Kidney (tissue), 14 donors: ENCODE data around the gene LAMC1. TPM values are rescaled to one million over a fixed set of nuclear protein-coding genes. Genes with fewer than 3 reads are reported as not detected.

Source experiments
- DNase-seq, 5 donors: peaks; one replicate each; pipeline ENCODE4 v3.0.0-alpha.2; 2013 to 2020
- FAIRE-seq: peaks from 2 replicates; lab custom pipeline; 2012; peaks lifted over from hg19 to GRCh38; lab: Jason Lieb, UNC
- H3K27ac ChIP-seq, 2 donors: one replicate each; pipeline ENCODE4 v1.7.0; 2013; ENCODE audit warnings: low read depth in 2 of 2, low read length in 2 of 2, inconsistent platforms in 1 of 2
- H3K27me3 ChIP-seq: one replicate; pipeline ENCODE4 v1.7.1; 2013; ENCODE audit warnings: low read length, inconsistent platforms; ENCODE audit not compliant: control insufficient read depth, insufficient read depth
- H3K36me3 ChIP-seq, 3 donors: one replicate each; pipeline versions ENCODE4 v1.7.0 to v1.7.1; 2013; ENCODE audit warnings: low read length in 3 of 3, control low read depth in 1 of 3, inconsistent platforms in 1 of 3; ENCODE audit not compliant: insufficient read depth in 3 of 3, control insufficient read depth in 2 of 3
- H3K4me1 ChIP-seq, 3 donors: one replicate each; pipeline versions ENCODE4 v1.7.0 to v1.7.1; 2013; ENCODE audit warnings: low read length in 3 of 3, inconsistent platforms in 1 of 3, low read depth in 1 of 3; ENCODE audit not compliant: control insufficient read depth in 2 of 3, insufficient read depth in 2 of 3
- H3K4me3 ChIP-seq, 3 donors: one replicate each; pipeline versions ENCODE4 v1.7.0 to v1.8.1; 2013; ENCODE audit warnings: low read length in 3 of 3, control low read depth in 1 of 3, inconsistent platforms in 1 of 3
- H3K9ac ChIP-seq, 3 donors: one replicate each; pipeline versions ENCODE4 v1.7.0 to v1.7.1; 2013; ENCODE audit warnings: low read length in 3 of 3, control low read depth in 1 of 3, inconsistent platforms in 1 of 3
- H3K9me3 ChIP-seq, 3 donors: one replicate each; pipeline versions ENCODE4 v1.7.0 to v1.7.1; 2013; ENCODE audit warnings: low read length in 3 of 3, control low read depth in 1 of 3, inconsistent platforms in 1 of 3; ENCODE audit not compliant: control insufficient read depth in 2 of 3, insufficient read depth in 1 of 3
- CTCF ChIP-seq: IDR thresholded peaks from 3 replicates; pipeline ENCODE4 v1.5.1; 2012; ENCODE audit warnings: mild to moderate bottlenecking, moderate library complexity, borderline replicate concordance; ENCODE audit not compliant: insufficient read depth; ENCODE audit errors: extremely low read depth
- intact Hi-C: fragments of 100-400 bp; cut with DNase I; formaldehyde crosslinking; loops from one replicate; pipeline ENCODE4 v1.11.1; 2022
- polyA plus RNA-seq: library from polyadenylated mRNA; stranded (reverse); fragments of 350-450 nt; fragmentation: Illumina TruSeq; extraction: RNeasy Lipid Tissue Mini Kit (QIAGEN cat#74804); gene quantifications from one replicate; pipeline ENCODE4 v1.2.3, GENCODE V29; 2014; ENCODE audit warnings: low read depth, low replicate concordance; ENCODE audit not compliant: insufficient read depth
- total RNA-seq: library from RNA; stranded (reverse); fragmentation: NEBNext Ultra II Directional; extraction: Animal tissue kit (Norgen Biotek cat#: 25700); gene quantifications from one replicate; pipeline ENCODE4 v1.2.1, GENCODE V29; 2021
- donor health status: control.
- donor health status: control.
- donor health status: control.
- donor health status: control.
- donor health status: control.
- donor health status: DM: yes; HTN: yes; CAD: no.
- donor health status: Normal renal cell carcinoma (clear cell type).

Gene LAMC1
- total and polyA plus RNA-seq, 2 donors from 2014 or later: 21.1 to 140 TPM

GRCh38 chr1:183185941-183186490, 162.8 kb downstream of the LAMC1 start, which contains the start of gene LAMC2:
Gene LAMC2 (plus strand): TSS chr1:183186264. CDS start chr1:183186353, 89 bp downstream.
- intact Hi-C loops: no loop called here
- no peaks in the 10 kb centered on the region for H3K27me3 ChIP-seq
- H3K27ac ChIP-seq: peak within 1 kb of the TSS in 1 of 2 donors; percentile 40
- H3K9ac ChIP-seq: peak within 1 kb of the TSS in 1 of 3 donors; percentile 44
- no peaks in the 10 kb centered on the region for H3K9me3 ChIP-seq
- DNase-seq (peak; percentile 70 to 85 (median 82)), FAIRE-seq (no peak)
- TF ChIP-seq CTCF: peak; percentile 25
- peak within 1 kb of the TSS; percentile 18 to 60 (median 44) for H3K4me3 ChIP-seq
- no peaks in the 10 kb centered on the region for H3K4me1 ChIP-seq
- no peaks in the 10 kb centered on the region for H3K36me3 ChIP-seq

GRCh38 chr1:183186841-183187240, 163.6 kb downstream of the LAMC1 start:
- H3K4me3 ChIP-seq: no peak overlapping the region
- H3K27me3 ChIP-seq: no peaks in the 10 kb centered on the region
- no peaks in the 10 kb centered on the region for H3K36me3 ChIP-seq
- no peak for TF ChIP-seq CTCF
- no peak for FAIRE-seq
- H3K9ac ChIP-seq: no peak overlapping the region
- intact Hi-C loops: no loop called here
- DNase-seq: no peak
- H3K4me1 ChIP-seq: no peaks in the 10 kb centered on the region
- no peaks in the 10 kb centered on the region for H3K9me3 ChIP-seq
- no peak overlapping the region for H3K27ac ChIP-seq

GRCh38 chr1:183188240-183188639, 165.0 kb downstream of the LAMC1 start:
- Histone ChIP-seq H3K27me3 (no peaks in the 10 kb centered on the region), H3K4me3 (no peak overlapping the region), H3K9me3 (no peaks in the 10 kb centered on the region), H3K9ac (no peak overlapping the region), H3K27ac (no peak overlapping the region), H3K36me3 (no peaks in the 10 kb centered on the region), H3K4me1 (no peaks in the 10 kb centered on the region)
- no peak for DNase-seq
- no peak for FAIRE-seq
- intact Hi-C loops: no loop called here
- no peak for TF ChIP-seq CTCF

- Histone ChIP-seq H3K27me3 (no peaks in the 10 kb centered on the region), H3K9me3 (no peaks in the 10 kb centered on the region), H3K4me1 (no peaks in the 10 kb centered on the region), H3K27ac (no peak overlapping the region), H3K4me3 (no peak overlapping the region), H3K9ac (no peak overlapping the region), H3K36me3 (no peaks in the 10 kb centered on the region)
- no peak for FAIRE-seq
- intact Hi-C loops: no loop called here
- DNase-seq: no peak
- TF ChIP-seq CTCF: no peak
Observed at GRCh38 chr1:183191833-183192232, 168.6 kb downstream of the LAMC1 start.
